GM23338 (cell line): Measurements from ENCODE around the gene VPS39. TPM values are rescaled to one million over a fixed set of nuclear protein-coding genes. Genes with fewer than 3 reads are reported as not detected.

Experiments used
- ATAC-seq: fragments of 200-7000 bp; cut with Tn5 transposase; 3 replicates; pipeline ENCODE4 v1.9.1; 2020
- DNase-seq: peaks from one replicate; pipeline ENCODE4 v3.0.0-alpha.2; 2015; ENCODE audit warnings: low spot score
- H2AFZ ChIP-seq: fragments of 200-600 bp; sonication (generic); 2 replicates; pipeline ENCODE4 v1.8.0; 2016; ENCODE audit warnings: antibody characterized with exemption, mild to moderate bottlenecking, moderate library complexity
- H3F3A ChIP-seq: fragments of 200-600 bp; sonication (generic); replicated peaks from 2 replicates; pipeline ENCODE4 v1.8.0; 2017; ENCODE audit warnings: antibody characterized with exemption, mixed run types, low read depth
- H3K27ac ChIP-seq: fragments of 200-600 bp; sonication (generic); 2 replicates; pipeline ENCODE4 v1.6.1; 2016; ENCODE audit warnings: low read depth
- H3K27me3 ChIP-seq: fragments of 200-600 bp; sonication (generic); 2 replicates; pipeline ENCODE4 v1.8.0; 2016; ENCODE audit warnings: mild to moderate bottlenecking, mixed run types, moderate library complexity; ENCODE audit not compliant: insufficient read depth
- H3K36me3 ChIP-seq: fragments of 200-600 bp; sonication (generic); 2 replicates; pipeline ENCODE4 v1.8.0; 2016; ENCODE audit warnings: mild to moderate bottlenecking; ENCODE audit not compliant: insufficient read depth
- H3K4me1 ChIP-seq: fragments of 200-600 bp; sonication (generic); 2 replicates; pipeline ENCODE4 v1.8.0; 2016; ENCODE audit warnings: mild to moderate bottlenecking, moderate library complexity; ENCODE audit not compliant: insufficient read depth
- H3K4me2 ChIP-seq: fragments of 200-600 bp; sonication (generic); 2 replicates; pipeline ENCODE4 v1.7.1; 2017; ENCODE audit warnings: mixed run types
- H3K4me3 ChIP-seq: fragments of 200-600 bp; sonication (generic); 2 replicates; pipeline ENCODE4 v1.6.1; 2016; ENCODE audit warnings: mixed run types
- H3K79me2 ChIP-seq: fragments of 200-600 bp; sonication (generic); replicated peaks from 2 replicates; pipeline ENCODE4 v1.8.0; 2017; ENCODE audit warnings: mild to moderate bottlenecking; ENCODE audit not compliant: insufficient read depth
- H3K9me2 ChIP-seq: fragments of 200-600 bp; sonication (generic); 2 replicates; pipeline ENCODE4 v1.8.0; 2017; ENCODE audit not compliant: insufficient read depth
- H4K20me1 ChIP-seq: fragments of 200-600 bp; sonication (generic); replicated peaks from 2 replicates; pipeline ENCODE4 v1.8.0; 2017; ENCODE audit warnings: mild to moderate bottlenecking; ENCODE audit not compliant: insufficient read depth
- H3K27ac Mint-ChIP-seq: 2 replicates; pipeline ENCODE4 v1.8.0; 2020; ENCODE audit warnings: inconsistent platforms, mild to moderate bottlenecking, moderate library complexity, mixed read lengths
- H3K27me3 Mint-ChIP-seq: 3 replicates; pipeline ENCODE4 v1.8.0; 2022; ENCODE audit warnings: low read depth, mild to moderate bottlenecking, moderate library complexity, mixed read lengths, inconsistent platforms; ENCODE audit not compliant: insufficient read depth, poor library complexity
- H3K36me3 Mint-ChIP-seq: 3 replicates; pipeline ENCODE4 v1.8.0; 2021; ENCODE audit warnings: low read depth, mild to moderate bottlenecking, inconsistent platforms, moderate library complexity, mixed read lengths
- H3K4me1 Mint-ChIP-seq: 3 replicates; pipeline ENCODE4 v1.8.0; 2020; ENCODE audit warnings: mild to moderate bottlenecking, inconsistent platforms, mixed read lengths
- H3K4me3 Mint-ChIP-seq: 3 replicates; pipeline ENCODE4 v1.8.0; 2021; ENCODE audit warnings: moderate library complexity, mild to moderate bottlenecking, inconsistent platforms, mixed read lengths
- H3K9me3 Mint-ChIP-seq: 3 replicates; pipeline ENCODE4 v1.8.0; 2020; ENCODE audit warnings: moderate library complexity, mild to moderate bottlenecking, inconsistent platforms, mixed read lengths
- CREB1 ChIP-seq: fragments of 250-450 bp; sonication (Bioruptor Pico); IDR thresholded peaks from 2 replicates; pipeline ENCODE4 v1.5.0; 2020; ENCODE audit warnings: low read depth, mild to moderate bottlenecking, moderate library complexity
- EZH2 ChIP-seq: fragments of 200-600 bp; sonication (generic); IDR thresholded peaks from one replicate; pipeline ENCODE4 v1.8.0; 2017; ENCODE audit warnings: antibody characterized with exemption, mild to moderate bottlenecking, low read depth; ENCODE audit not compliant: unreplicated experiment
- EZH2phosphoT487 ChIP-seq: fragments of 200-600 bp; sonication (generic); IDR thresholded peaks from one replicate; pipeline ENCODE4 v1.8.1; 2018; ENCODE audit warnings: antibody characterized with exemption; ENCODE audit not compliant: unreplicated experiment
- JUNB ChIP-seq: IDR thresholded peaks from one replicate; pipeline ENCODE4 v1.6.1; 2016; ENCODE audit warnings: antibody characterized with exemption; ENCODE audit not compliant: unreplicated experiment
- NANOG ChIP-seq: IDR thresholded peaks from 2 replicates; pipeline ENCODE4 v1.6.1; 2016; ENCODE audit warnings: antibody characterized with exemption, borderline replicate concordance
- POLR2AphosphoS5 ChIP-seq: IDR thresholded peaks from 2 replicates; pipeline ENCODE4 v1.6.1; 2016; ENCODE audit warnings: antibody characterized with exemption, low read depth
- REST ChIP-seq: IDR thresholded peaks from one replicate; pipeline ENCODE4 v1.6.1; 2018; ENCODE audit warnings: antibody characterized with exemption; ENCODE audit not compliant: unreplicated experiment
- STAT1 ChIP-seq: IDR thresholded peaks from one replicate; pipeline ENCODE4 v1.6.1; 2016; ENCODE audit warnings: antibody characterized with exemption; ENCODE audit not compliant: unreplicated experiment
- ZNF114 ChIP-seq: fragments of 250-450 bp; sonication (Bioruptor Pico); IDR thresholded peaks from 2 replicates; pipeline ENCODE4 v1.5.0; 2020; ENCODE audit warnings: mild to moderate bottlenecking, moderate library complexity
- ZNF331 ChIP-seq: fragments of 250-450 bp; sonication (Bioruptor Pico); IDR thresholded peaks from 2 replicates; pipeline ENCODE4 v1.5.0; 2020; ENCODE audit warnings: low read depth, mild to moderate bottlenecking, moderate library complexity
- ZNF462 ChIP-seq: fragments of 250-450 bp; sonication (Bioruptor Pico); IDR thresholded peaks from 2 replicates; pipeline ENCODE4 v1.5.0; 2020; ENCODE audit warnings: mild to moderate bottlenecking, moderate library complexity
- polyA plus RNA-seq: library from polyadenylated mRNA; unstranded; fragments of >200 nt; fragmentation: Nextera tagmentation; extraction: Ambion mirVana; gene quantifications from 2 replicates; pipeline ENCODE4 v1.2.1, GENCODE V29; 2016
- total RNA-seq: library from RNA; depleted of rRNA; stranded (reverse); fragments of >200 nt; shearing (Covaris generic); gene quantifications from 2 replicates; pipeline ENCODE4 v1.2.3, GENCODE V29; 2014
- TF ChIP-seq, protein P1 (sequence below), 2 experiments: fragments of 200-600 bp in 1 of 2; sonication (generic) in 1 of 2; conservative IDR thresholded peaks; 2 replicates each; pipeline versions ENCODE4 v1.5.1 to v1.6.1; 2016 to 2017; ENCODE audit warnings: antibody characterized with exemption in 2 of 2, low read depth in 2 of 2, mild to moderate bottlenecking in 2 of 2, moderate library complexity in 1 of 2
- TF ChIP-seq, protein P2 (sequence below): IDR thresholded peaks from 2 replicates; pipeline ENCODE4 v1.6.1; 2016; ENCODE audit warnings: antibody characterized with exemption

VPS39 gene
- total and polyA plus RNA-seq, 2 experiments from 2014 or later, result 14.9 to 45.1 TPM

GRCh38 chr15:42141795-42142667 is 66.1 kb downstream of the VPS39 start:
- H3K4me3 ChIP-seq, result no peak overlapping the region
- no peaks in the 10 kb centered on the region for H3K9me2 ChIP-seq
- TF ChIP-seq JUNB, result no peak
- TF ChIP-seq ZNF114 (CRISPR knock-in tag), result no peak
- TF ChIP-seq EZH2, result no peak
- TF ChIP-seq, protein P1, sequence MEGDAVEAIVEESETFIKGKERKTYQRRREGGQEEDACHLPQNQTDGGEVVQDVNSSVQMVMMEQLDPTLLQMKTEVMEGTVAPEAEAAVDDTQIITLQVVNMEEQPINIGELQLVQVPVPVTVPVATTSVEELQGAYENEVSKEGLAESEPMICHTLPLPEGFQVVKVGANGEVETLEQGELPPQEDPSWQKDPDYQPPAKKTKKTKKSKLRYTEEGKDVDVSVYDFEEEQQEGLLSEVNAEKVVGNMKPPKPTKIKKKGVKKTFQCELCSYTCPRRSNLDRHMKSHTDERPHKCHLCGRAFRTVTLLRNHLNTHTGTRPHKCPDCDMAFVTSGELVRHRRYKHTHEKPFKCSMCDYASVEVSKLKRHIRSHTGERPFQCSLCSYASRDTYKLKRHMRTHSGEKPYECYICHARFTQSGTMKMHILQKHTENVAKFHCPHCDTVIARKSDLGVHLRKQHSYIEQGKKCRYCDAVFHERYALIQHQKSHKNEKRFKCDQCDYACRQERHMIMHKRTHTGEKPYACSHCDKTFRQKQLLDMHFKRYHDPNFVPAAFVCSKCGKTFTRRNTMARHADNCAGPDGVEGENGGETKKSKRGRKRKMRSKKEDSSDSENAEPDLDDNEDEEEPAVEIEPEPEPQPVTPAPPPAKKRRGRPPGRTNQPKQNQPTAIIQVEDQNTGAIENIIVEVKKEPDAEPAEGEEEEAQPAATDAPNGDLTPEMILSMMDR (conservative IDR thresholded peaks at IDR 0.05; ENCODE audit: low read depth in 2 of 2), result no peak
- TF ChIP-seq ZNF462 (CRISPR knock-in tag), result no peak
- no peak for TF ChIP-seq STAT1
- no peak for TF ChIP-seq NANOG
- TF ChIP-seq EZH2phosphoT487, result no peak
- TF ChIP-seq POLR2AphosphoS5, result no peak
- no peak for TF ChIP-seq CREB1 (CRISPR knock-in tag)
- no peak for TF ChIP-seq REST
- TF ChIP-seq, protein P2, sequence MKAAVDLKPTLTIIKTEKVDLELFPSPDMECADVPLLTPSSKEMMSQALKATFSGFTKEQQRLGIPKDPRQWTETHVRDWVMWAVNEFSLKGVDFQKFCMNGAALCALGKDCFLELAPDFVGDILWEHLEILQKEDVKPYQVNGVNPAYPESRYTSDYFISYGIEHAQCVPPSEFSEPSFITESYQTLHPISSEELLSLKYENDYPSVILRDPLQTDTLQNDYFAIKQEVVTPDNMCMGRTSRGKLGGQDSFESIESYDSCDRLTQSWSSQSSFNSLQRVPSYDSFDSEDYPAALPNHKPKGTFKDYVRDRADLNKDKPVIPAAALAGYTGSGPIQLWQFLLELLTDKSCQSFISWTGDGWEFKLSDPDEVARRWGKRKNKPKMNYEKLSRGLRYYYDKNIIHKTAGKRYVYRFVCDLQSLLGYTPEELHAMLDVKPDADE, result no peak
- no peak for TF ChIP-seq ZNF331 (CRISPR knock-in tag)
- H3K27me3 ChIP-seq, result no peaks in the 10 kb centered on the region
- no peaks in the 10 kb centered on the region for H3F3A ChIP-seq
- DNase-seq, result no peak
- Mint-ChIP-seq H3K36me3 (no peaks in the 10 kb centered on the region), H3K4me3 (no peak overlapping the region), H3K27ac (no peak overlapping the region), H3K4me1 (no peaks in the 10 kb centered on the region; the same call in 1 of the 3 replicates), H3K27me3 (peaks cover 4% of the 10 kb centered on the region), H3K9me3 (peaks cover 15% of the 10 kb centered on the region; the same call in 2 of the 3 replicates)
- no peaks in the 10 kb centered on the region for H3K79me2 ChIP-seq
- no peak overlapping the region for H3K27ac ChIP-seq
- ATAC-seq, result no peak
- H4K20me1 ChIP-seq, result no peaks in the 10 kb centered on the region
- no peaks in the 10 kb centered on the region for H3K4me1 ChIP-seq
- H3K36me3 ChIP-seq, result no peaks in the 10 kb centered on the region
- H2AFZ ChIP-seq, result no peak overlapping the region
- H3K4me2 ChIP-seq, result no peak overlapping the region
